ENCODE data around the gene SF1.

GRCh38 chr11:64810271-64810890 is 32.0 kb upstream of the SF1 start, which contains the start of gene MEN1:
- TF ChIP-seq CTCF (IDR thresholded peaks at IDR 0.05): no peak
- no peak for TF ChIP-seq AFF4 (CRISPR knock-in tag; IDR thresholded peaks at IDR 0.05; ENCODE audit: borderline replicate concordance)
- no peak for TF ChIP-seq GABPB1 (CRISPR knock-in tag; IDR thresholded peaks at IDR 0.05)
- TF ChIP-seq JAZF1 (CRISPR knock-in tag; IDR thresholded peaks at IDR 0.05): no peak
- TF ChIP-seq FOXJ3 (CRISPR knock-in tag; IDR thresholded peaks at IDR 0.05; ENCODE audit: borderline replicate concordance): no peak
- TF ChIP-seq ATF1 (CRISPR knock-in tag; IDR thresholded peaks at IDR 0.05): no peak
